GM12878 (cell line): Measurements from ENCODE around the gene KLHL1. TPM values are rescaled to one million over a fixed set of nuclear protein-coding genes. Genes with fewer than 3 reads are reported as not detected.
A peak's percentile ranks its signal among the peaks of the same experiment; 100 is the strongest.

Experiments
- ATAC-seq: fragments of 200-7000 bp; cut with Tn5 transposase; 3 replicates; pipeline ENCODE4 v1.9.1; 2020; ENCODE audit warnings: mild to moderate bottlenecking, moderate library complexity
- BruUV-seq: library from RNA; stranded (reverse); fragments of 400-500 nt; replicated peaks from 2 replicates; lab custom pipeline; 2021; lab: Mats Ljungman, UMichigan
- CTCF ChIA-PET: fragments of 300-600 bp; sonication (Branson Sonifier 250); formaldehyde crosslinking; extraction: SDS; loops from one replicate; lab custom pipeline; 2021; ENCODE audit warnings: inconsistent platforms; lab: Yijun Ruan, JAX
- POLR2A ChIA-PET: fragments of 350-600 bp; formaldehyde crosslinking; extraction: SDS; loops from one replicate; lab custom pipeline; 2021; ENCODE audit warnings: inconsistent platforms; lab: Charles Lee
- RAD21 ChIA-PET: fragments of 300-600 bp; sonication (Branson Sonifier 250); formaldehyde crosslinking; loops from one replicate; lab custom pipeline; 2023; ENCODE audit warnings: antibody characterized with exemption; ENCODE audit not compliant: unreplicated experiment; lab: Charles Lee
- SMC1A ChIA-PET: fragments of 300-600 bp; sonication (Branson Sonifier 250); formaldehyde crosslinking; loops from one replicate; lab custom pipeline; 2023; ENCODE audit not compliant: unreplicated experiment, uncharacterized antibody; lab: Charles Lee
- DNase-seq: peaks from one replicate; pipeline ENCODE4 v3.0.0-alpha.2; 2011; ENCODE audit warnings: low read depth, low spot score
- FAIRE-seq: peaks from 3 replicates; lab custom pipeline; 2011; peaks lifted over from hg19 to GRCh38; lab: Jason Lieb, UNC
- H2AFZ ChIP-seq: 2 replicates; pipeline ENCODE4 v1.6.0; 2011; ENCODE audit warnings: low read depth, low read length, control low read depth; ENCODE audit not compliant: control insufficient read depth
- H3K27ac ChIP-seq: 2 replicates; pipeline ENCODE4 v1.5.1; 2011; ENCODE audit warnings: control low read depth; ENCODE audit not compliant: control insufficient read depth, insufficient read depth
- H3K27me3 ChIP-seq, 2 experiments: replicated peaks in 1 of 2; 2 replicates each; pipeline versions ENCODE4 v1.6.0 to v1.6.1; 2011; ENCODE audit warnings: low read length in 1 of 2; ENCODE audit not compliant: control insufficient read depth in 2 of 2, insufficient read depth in 2 of 2
- H3K36me3 ChIP-seq, 2 experiments: 2 replicates each; pipeline ENCODE4 v1.5.1; 2011; ENCODE audit warnings: low read length in 1 of 2; ENCODE audit not compliant: control insufficient read depth in 2 of 2, insufficient read depth in 2 of 2
- H3K4me1 ChIP-seq: 2 replicates; pipeline ENCODE4 v1.6.1; 2011; ENCODE audit warnings: mild to moderate bottlenecking, low read length, moderate library complexity, mixed read lengths; ENCODE audit not compliant: control insufficient read depth, insufficient read depth
- H3K4me2 ChIP-seq: 2 replicates; pipeline ENCODE4 v1.6.0; 2011; ENCODE audit warnings: control low read depth; ENCODE audit not compliant: control insufficient read depth, insufficient read depth
- H3K4me3 ChIP-seq: fragments of 200-600 bp; sonication (generic); 2 replicates; pipeline ENCODE4 v1.5.1; 2016
- H3K79me2 ChIP-seq: 2 replicates; pipeline ENCODE4 v1.6.0; 2011; ENCODE audit warnings: low read length; ENCODE audit not compliant: control insufficient read depth, insufficient read depth
- H3K9ac ChIP-seq: 2 replicates; pipeline ENCODE4 v1.8.0; 2011; ENCODE audit warnings: low read length, control low read depth, mixed read lengths; ENCODE audit not compliant: control insufficient read depth, insufficient read depth
- H3K9me3 ChIP-seq: replicated peaks from 3 replicates; pipeline ENCODE4 v1.5.1; 2011; ENCODE audit warnings: mild to moderate bottlenecking, low read length; ENCODE audit not compliant: control insufficient read depth, insufficient read depth
- H4K20me1 ChIP-seq: 2 replicates; pipeline ENCODE4 v1.6.0; 2011; ENCODE audit not compliant: control insufficient read depth, insufficient read depth
- EGR1 ChIP-seq, 2 experiments: IDR thresholded peaks; 1 replicate in 1 of 2; 2 replicates in 1 of 2; pipeline ENCODE4 v1.6.1; 2011 to 2012; ENCODE audit warnings: low read depth in 2 of 2, low read length in 2 of 2, borderline replicate concordance in 1 of 2, mild to moderate bottlenecking in 1 of 2, moderate library complexity in 1 of 2
- FOXM1 ChIP-seq: IDR thresholded peaks from 2 replicates; pipeline ENCODE4 v1.6.1; 2012; ENCODE audit warnings: low read depth, mild to moderate bottlenecking, inconsistent platforms, low read length, moderate library complexity
- LARP7 ChIP-seq: fragments of 450-650 bp; IDR thresholded peaks from 2 replicates; pipeline ENCODE4 v1.6.1; 2017; ENCODE audit warnings: mild to moderate bottlenecking
- MEF2B ChIP-seq: fragments of 450-650 bp; IDR thresholded peaks from 2 replicates; pipeline ENCODE4 v1.6.1; 2018; ENCODE audit warnings: mild to moderate bottlenecking, moderate library complexity; ENCODE audit not compliant: partially characterized antibody, poor library complexity, severe bottlenecking
- PAX5 ChIP-seq: IDR thresholded peaks from 2 replicates; pipeline ENCODE4 v1.6.1; 2011; ENCODE audit warnings: low read depth, low read length, borderline replicate concordance
- SMAD1 ChIP-seq: fragments of 450-650 bp; IDR thresholded peaks from 2 replicates; pipeline ENCODE4 v1.6.1; 2018; ENCODE audit warnings: mild to moderate bottlenecking, low read depth; ENCODE audit not compliant: partially characterized antibody
- SREBF1 ChIP-seq: IDR thresholded peaks from 2 replicates; pipeline ENCODE4 v1.6.1; 2012; ENCODE audit warnings: mild to moderate bottlenecking, low read length
- WRNIP1 ChIP-seq: IDR thresholded peaks from 2 replicates; pipeline ENCODE4 v1.6.1; 2011; ENCODE audit warnings: low read depth, low read length, improper control_type of control experiment, borderline replicate concordance
- WGBS: methylation state at CpG from one replicate; pipeline ENCODE4 v1.1.6; 2016; ENCODE audit warnings: low lambda C conversion rate; ENCODE audit not compliant: insufficient replicate concordance, insufficient coverage; ENCODE audit errors: missing lambda C conversion rate; 5-methylcytosine and 5-hydroxymethylcytosine counted together
- in situ Hi-C: fragments of 300-500 bp; cut with MboI; formaldehyde crosslinking; loops from 9 replicates; pipeline ENCODE4 v1.14.3; 2018; ENCODE audit warnings: mixed read lengths
- intact Hi-C: fragments of 100-400 bp; cut with micrococcal nuclease; formaldehyde crosslinking; loops from one replicate; pipeline ENCODE4 v1.14.2; 2022; ENCODE audit not compliant: unreplicated experiment
- polyA plus RNA-seq, 11 experiments: library from polyadenylated mRNA; depleted of rRNA in 4 of 11; unstranded in 6 of 11; stranded (reverse) in 5 of 11; fragments of >200 nt; fragmentation: Nextera tagmentation in 4 of 11; fragmentation: Illumina TruSeq in 1 of 11; extraction: Ambion mirVana in 4 of 11; extraction: Trizol in 1 of 11; gene quantifications; 1 replicate in 1 of 11; 2 replicates in 10 of 11; pipeline versions ENCODE4 v1.2.1 to v1.2.3, GENCODE V29; 2011 to 2016; ENCODE audit warnings: inconsistent platforms in 2 of 11, missing spikeins in 2 of 11, low read depth in 1 of 11
- total RNA-seq, 4 experiments: library from RNA; depleted of rRNA in 3 of 4; stranded (reverse); fragments of >200 nt in 3 of 4; fragmentation: Illumina TruSeq in 1 of 4; extraction: Trizol in 1 of 4; gene quantifications; 2 replicates each; pipeline versions ENCODE4 v1.2.1 to v1.2.3, GENCODE V29; 2013 to 2021
- TF ChIP-seq, protein P1 (sequence below): fragments of 450-650 bp; IDR thresholded peaks from 2 replicates; pipeline ENCODE4 v1.6.1; 2017; ENCODE audit warnings: borderline replicate concordance

Gene KLHL1
- total and polyA plus RNA-seq, 10 of the 15 experiments (the other 5 are each of a cell fraction or from before 2014, with no cell fraction given), result 0.02 to 0.13 (median 0.05) TPM; not detected in 2

GRCh38 chr13:69948016-69948415 is 160.2 kb downstream of the KLHL1 start (continued):
- TF ChIP-seq, protein P1, sequence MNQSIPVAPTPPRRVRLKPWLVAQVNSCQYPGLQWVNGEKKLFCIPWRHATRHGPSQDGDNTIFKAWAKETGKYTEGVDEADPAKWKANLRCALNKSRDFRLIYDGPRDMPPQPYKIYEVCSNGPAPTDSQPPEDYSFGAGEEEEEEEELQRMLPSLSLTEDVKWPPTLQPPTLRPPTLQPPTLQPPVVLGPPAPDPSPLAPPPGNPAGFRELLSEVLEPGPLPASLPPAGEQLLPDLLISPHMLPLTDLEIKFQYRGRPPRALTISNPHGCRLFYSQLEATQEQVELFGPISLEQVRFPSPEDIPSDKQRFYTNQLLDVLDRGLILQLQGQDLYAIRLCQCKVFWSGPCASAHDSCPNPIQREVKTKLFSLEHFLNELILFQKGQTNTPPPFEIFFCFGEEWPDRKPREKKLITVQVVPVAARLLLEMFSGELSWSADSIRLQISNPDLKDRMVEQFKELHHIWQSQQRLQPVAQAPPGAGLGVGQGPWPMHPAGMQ, result no peak
- peak; percentile 63; the same call in 1 of the 2 replicates for TF ChIP-seq FOXM1
- TF ChIP-seq EGR1 (IDR thresholded peaks at IDR 0.05; ENCODE audit: borderline replicate concordance in 1 of 2, low read depth in 2 of 2, low read length in 2 of 2), result no peak
- no peak for TF ChIP-seq LARP7
- no peak for TF ChIP-seq SREBF1
- TF ChIP-seq WRNIP1, result no peak
- TF ChIP-seq SMAD1, result no peak

DNA sequence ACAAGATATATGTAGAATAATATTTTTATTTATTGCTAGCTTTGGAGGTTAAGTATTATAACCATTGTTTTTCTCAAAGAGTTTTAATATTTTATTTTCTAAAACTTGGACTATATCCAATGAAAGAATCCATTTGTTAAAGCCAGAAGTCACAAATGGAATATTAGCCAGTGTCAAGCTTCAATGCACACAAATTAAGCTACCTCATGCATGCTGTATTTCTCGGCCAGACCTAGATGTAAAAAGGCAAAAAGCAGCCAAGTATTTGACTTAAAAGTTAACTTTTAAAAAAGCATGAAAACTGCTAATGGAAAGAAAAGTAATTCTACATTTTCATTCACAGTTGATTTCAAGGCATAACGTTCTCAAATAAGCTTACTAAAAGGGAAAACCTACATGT is 160.7 kb downstream of the KLHL1 start:
- FAIRE-seq, result no peak
- WGBS, result 19% methylated on average over 2 of the region's 2 CpGs
- no TSS peak for BruUV-seq

More for the DNA sequence above, 160.7 kb downstream of the KLHL1 start:
- intact Hi-C loops, result no loop called here
- Histone ChIP-seq H3K9me3 (no peaks in the 10 kb centered on the region; the same call in 2 of the 3 replicates), H3K9ac (no peak overlapping the region), H4K20me1 (no peaks in the 10 kb centered on the region), H3K36me3 (no peaks in the 10 kb centered on the region), H2AFZ (no peak overlapping the region), H3K79me2 (no peaks in the 10 kb centered on the region), H3K4me1 (peaks cover 3% of the 10 kb centered on the region; the same call in 1 of the 2 replicates), H3K27me3 (no peaks in the 10 kb centered on the region), H3K4me2 (peak overlapping the region; percentile 27; the same call in 1 of the 2 replicates), H3K4me3 (no peak overlapping the region), H3K27ac (no peak overlapping the region)
- TF ChIP-seq PAX5 (0 out of 2 replicates have a peak, but pooled peaks have one; percentile 13), MEF2B (no peak)
- DNase-seq (no peak), ATAC-seq (peak; percentile 36)
- CTCF ChIA-PET, result interaction anchor here (0.9 to 1.3 kb wide), 3 partner anchors 11 to 96 kb away, joined by 3 to 4 read pairs (median 3); no protein-coding TSS in a partner anchor
- POLR2A ChIA-PET, result interaction anchor here (0.6 to 1.0 kb wide), 2 partner anchors 11 to 130 kb away, joined by 4 read pairs; no protein-coding TSS in a partner anchor
- RAD21 ChIA-PET, result interaction anchor here (2.1 kb wide), 1 partner anchor 96 kb away, joined by 5 read pairs; no protein-coding TSS in a partner anchor
- SMC1A ChIA-PET, result interaction anchor here (0.9 to 2.2 kb wide), 3 partner anchors 11 to 36 kb away, joined by 3 to 8 read pairs (median 3); no protein-coding TSS in a partner anchor
- in situ Hi-C loops, result no loop called here
